HG02938 (cell line): ENCODE data around the gene ZNF205.

Experiments
- ATAC-seq: cut with Tn5 transposase; IDR thresholded peaks from one replicate; pipeline ENCODE4 v1.9.1; 2021; ENCODE audit warnings: mild to moderate bottlenecking, moderate library complexity; ENCODE audit not compliant: unreplicated experiment

Gene ZNF205

GRCh38 chr16:3084969-3085670 lies 27.3 kb upstream of the ZNF205 start:
- ATAC-seq, result no peak

GRCh38 chr16:3085868-3086595 lies 26.4 kb upstream of the ZNF205 start:
- ATAC-seq, result no peak

- no peak for ATAC-seq
These were observed 25.7 kb upstream of the ZNF205 start for GRCh38 chr16:3086596-3087242.

- no peak for ATAC-seq
These were observed 24.8 kb upstream of the ZNF205 start for GRCh38 chr16:3087243-3088235.

- no peak for ATAC-seq
These were observed 23.9 kb upstream of the ZNF205 start for GRCh38 chr16:3088450-3088849.

- no peak for ATAC-seq
These were observed 23.3 kb upstream of the ZNF205 start for GRCh38 chr16:3088925-3089716.

- ATAC-seq, result no peak
These were observed 22.4 kb upstream of the ZNF205 start for GRCh38 chr16:3089717-3090592.

- ATAC-seq, result no peak
These were observed 20.8 kb upstream of the ZNF205 start for GRCh38 chr16:3091551-3091950.

GRCh38 chr16:3092501-3092941 lies 19.9 kb upstream of the ZNF205 start:
- no peak for ATAC-seq

- ATAC-seq, result no peak
These were observed 17.9 kb upstream of the ZNF205 start for GRCh38 chr16:3094289-3095027.

- peak; percentile 59 for ATAC-seq
These were observed 16.5 kb upstream of the ZNF205 start for GRCh38 chr16:3095869-3096268.

GRCh38 chr16:3096362-3096761 lies 16.0 kb upstream of the ZNF205 start:
- ATAC-seq, result no peak

GRCh38 chr16:3097266-3097665 lies 15.1 kb upstream of the ZNF205 start:
- no peak for ATAC-seq

- no peak for ATAC-seq
These were observed 13.7 kb upstream of the ZNF205 start, which contains the start of gene ZSCAN10 for GRCh38 chr16:3098459-3099394. ZSCAN10 (minus strand) TSS chr16:3099294; CDS start chr16:3092937, 6,357 bp downstream.

- ATAC-seq, result no peak
These were observed 13.0 kb upstream of the ZNF205 start for GRCh38 chr16:3099395-3099731.

- no peak for ATAC-seq
These were observed 12.5 kb upstream of the ZNF205 start for GRCh38 chr16:3099732-3100499.
